Transverse colon (tissue), 4 donors: ENCODE measurements around the gene DDX47. TPM values are rescaled to one million over a fixed set of nuclear protein-coding genes. Genes with fewer than 3 reads are reported as not detected.

ENCODE experiments used
- DNase-seq: peaks from one replicate; pipeline ENCODE4 v3.0.0-alpha.2; 2019
- H3K27ac ChIP-seq, 4 donors: fragments of 200-600 bp; sonication (generic); 2 replicates each; pipeline ENCODE4 v1.5.1; 2016 to 2018; ENCODE audit warnings: inconsistent platforms in 4 of 4
- H3K27me3 ChIP-seq: fragments of 200-600 bp; sonication (generic); 2 replicates; pipeline ENCODE4 v1.5.1; 2017; ENCODE audit warnings: inconsistent platforms
- H3K36me3 ChIP-seq, 4 donors: fragments of 200-600 bp; sonication (generic); 2 replicates each; pipeline ENCODE4 v1.5.1; 2017 to 2019; ENCODE audit warnings: inconsistent platforms in 4 of 4
- H3K4me1 ChIP-seq, 4 donors: fragments of 200-600 bp; sonication (generic); 2 replicates each; pipeline ENCODE4 v1.5.1; 2017 to 2020; ENCODE audit warnings: inconsistent platforms in 4 of 4
- H3K4me3 ChIP-seq, 4 donors: fragments of 200-600 bp; sonication (generic); 1 replicate in 1 of 4; 2 replicates in 3 of 4; pipeline versions ENCODE4 v1.5.1 to v1.6.1; 2017 to 2019; ENCODE audit warnings: inconsistent platforms in 4 of 4
- H3K9me3 ChIP-seq, 2 donors: fragments of 200-600 bp; sonication (generic); 2 replicates each; pipeline ENCODE4 v1.5.1; 2017 to 2019; ENCODE audit warnings: inconsistent platforms in 2 of 2
- CTCF ChIP-seq, 5 experiments: fragments of 200-600 bp in 3 of 5; fragments of 450-650 bp in 2 of 5; sonication (generic) in 3 of 5; IDR thresholded peaks; 1 replicate in 2 of 5; 2 replicates in 3 of 5; pipeline ENCODE4 v1.5.1; 2016 to 2017; ENCODE audit warnings: antibody characterized with exemption in 5 of 5, inconsistent platforms in 3 of 5, mild to moderate bottlenecking in 2 of 5, moderate library complexity in 1 of 5
- EP300 ChIP-seq: sonication (generic); formaldehyde crosslinking; IDR thresholded peaks from one replicate; pipeline ENCODE4 v1.6.1; 2017; ENCODE audit warnings: antibody characterized with exemption, low read depth
- POLR2A ChIP-seq: fragments of 450-650 bp; IDR thresholded peaks from one replicate; pipeline ENCODE4 v1.6.1; 2016; ENCODE audit warnings: antibody characterized with exemption, mild to moderate bottlenecking, moderate library complexity
- POLR2AphosphoS5 ChIP-seq, 3 donors: sonication (generic); formaldehyde crosslinking; IDR thresholded peaks; one replicate each; pipeline ENCODE4 v1.6.1; 2016; ENCODE audit warnings: antibody characterized with exemption in 3 of 3
- WGBS, 2 donors: methylation state at CpG; one replicate each; pipeline ENCODE4 v1.1.5; 2018; ENCODE audit warnings: low coverage in 1 of 2; 5-methylcytosine and 5-hydroxymethylcytosine counted together
- in situ Hi-C, 4 donors: fragments of 200-750 bp; cut with MboI; loops; one replicate each; pipeline versions ENCODE4 v1.15.0 to v1.15.1; 2017; ENCODE audit warnings: low sequenced_read_pairs in 3 of 4, low pct_ligation_motif_present in 1 of 4, low pct_unique_long_range_greater_than_20kb in 1 of 4
- intact Hi-C: fragments of 100-400 bp; cut with DNase I; formaldehyde crosslinking; loops from one replicate; pipeline ENCODE4 v1.15.1; 2023; ENCODE audit warnings: low total_unique reads
- total RNA-seq, 4 donors: library from RNA; depleted of rRNA; stranded (reverse); fragments of >200 nt; gene quantifications; one replicate each; pipeline ENCODE4 v1.1.0, GENCODE V29; 2016

DDX47 gene
- total RNA-seq, 4 donors from 2014 or later = 22.1 to 47.8 (median 31.8) TPM

- intact Hi-C loops (no loop called here), in situ Hi-C loops (no loop called here)
- WGBS, 2 donors = 87 to 92% methylated on average over 8 to 9 of the region's 9 CpGs
- no peaks in the 10 kb centered on the region for H3K36me3 ChIP-seq
- no peaks in the 10 kb centered on the region for H3K9me3 ChIP-seq
- no peak for DNase-seq
- TF ChIP-seq CTCF (IDR thresholded peaks at IDR 0.05) (no peak), POLR2AphosphoS5 (IDR thresholded peaks at IDR 0.05) (no peak), POLR2A (no peak), EP300 (no peak)
- H3K27ac ChIP-seq = no peak overlapping the region
- H3K4me1 ChIP-seq = peaks cover 0 to 34% (median under 1%) of the 10 kb centered on the region in 4 donors
- H3K4me3 ChIP-seq = no peak overlapping the region
- no peaks in the 10 kb centered on the region for H3K27me3 ChIP-seq
Measured at GRCh38 chr12:12796928-12797793, 16.0 kb upstream of the DDX47 start.

GRCh38 chr12:12797794-12798152 lies 15.4 kb upstream of the DDX47 start:
- intact Hi-C loops = no loop called here
- Histone ChIP-seq H3K27me3 (no peaks in the 10 kb centered on the region), H3K4me1 (peaks cover 0 to 34% (median 3%) of the 10 kb centered on the region in 4 donors), H3K9me3 (no peaks in the 10 kb centered on the region), H3K4me3 (no peak overlapping the region), H3K36me3 (no peaks in the 10 kb centered on the region), H3K27ac (peak overlapping the region in 1 of 4 donors; percentile 21)
- in situ Hi-C loops = no loop called here
- TF ChIP-seq CTCF (IDR thresholded peaks at IDR 0.05) = no peak
- no peak for TF ChIP-seq EP300
- TF ChIP-seq POLR2A = no peak
- no peak for TF ChIP-seq POLR2AphosphoS5 (IDR thresholded peaks at IDR 0.05)
- DNase-seq = no peak
- WGBS, 2 donors = 91 to 100% methylated on average over 1 to 3 of the region's 3 CpGs

GRCh38 chr12:12798480-12798879 lies 14.7 kb upstream of the DDX47 start:
- H3K27ac ChIP-seq = peak overlapping the region in 1 of 4 donors; percentile 21
- H3K9me3 ChIP-seq = no peaks in the 10 kb centered on the region
- DNase-seq = no peak
- TF ChIP-seq POLR2AphosphoS5 (IDR thresholded peaks at IDR 0.05) (no peak), CTCF (IDR thresholded peaks at IDR 0.05) (no peak)
- no peaks in the 10 kb centered on the region for H3K27me3 ChIP-seq
- H3K36me3 ChIP-seq = no peaks in the 10 kb centered on the region
- intact Hi-C loops (no loop called here), in situ Hi-C loops (no loop called here)
- H3K4me3 ChIP-seq = no peak overlapping the region
- WGBS, 2 donors = 38 to 61% methylated on average over 1 of the region's 1 CpG
- H3K4me1 ChIP-seq = peaks cover 4 to 40% (median 10%) of the 10 kb centered on the region in 4 donors

GRCh38 chr12:12799163-12799920 lies 13.8 kb upstream of the DDX47 start:
- no peaks in the 10 kb centered on the region for H3K9me3 ChIP-seq
- no peak for DNase-seq
- H3K27ac ChIP-seq = no peak overlapping the region
- no peaks in the 10 kb centered on the region for H3K36me3 ChIP-seq
- in situ Hi-C loops = no loop called here
- WGBS, 2 donors = 83% methylated on average over 8 of the region's 8 CpGs
- intact Hi-C loops = no loop called here
- H3K4me3 ChIP-seq = no peak overlapping the region
- TF ChIP-seq POLR2AphosphoS5 (IDR thresholded peaks at IDR 0.05) = no peak
- TF ChIP-seq CTCF (IDR thresholded peaks at IDR 0.05) = no peak
- TF ChIP-seq POLR2A = no peak
- TF ChIP-seq EP300 = no peak
- peaks cover 4 to 43% (median 15%) of the 10 kb centered on the region in 4 donors for H3K4me1 ChIP-seq
- no peaks in the 10 kb centered on the region for H3K27me3 ChIP-seq
